ENCODE measurements around the gene CCDC187.
"Not testable (repeated sequence)": the region's sequence is repeated elsewhere in the genome, so short reads cannot be mapped to it uniquely, and the experiment has no call there.

The CCDC187 gene

DNA sequence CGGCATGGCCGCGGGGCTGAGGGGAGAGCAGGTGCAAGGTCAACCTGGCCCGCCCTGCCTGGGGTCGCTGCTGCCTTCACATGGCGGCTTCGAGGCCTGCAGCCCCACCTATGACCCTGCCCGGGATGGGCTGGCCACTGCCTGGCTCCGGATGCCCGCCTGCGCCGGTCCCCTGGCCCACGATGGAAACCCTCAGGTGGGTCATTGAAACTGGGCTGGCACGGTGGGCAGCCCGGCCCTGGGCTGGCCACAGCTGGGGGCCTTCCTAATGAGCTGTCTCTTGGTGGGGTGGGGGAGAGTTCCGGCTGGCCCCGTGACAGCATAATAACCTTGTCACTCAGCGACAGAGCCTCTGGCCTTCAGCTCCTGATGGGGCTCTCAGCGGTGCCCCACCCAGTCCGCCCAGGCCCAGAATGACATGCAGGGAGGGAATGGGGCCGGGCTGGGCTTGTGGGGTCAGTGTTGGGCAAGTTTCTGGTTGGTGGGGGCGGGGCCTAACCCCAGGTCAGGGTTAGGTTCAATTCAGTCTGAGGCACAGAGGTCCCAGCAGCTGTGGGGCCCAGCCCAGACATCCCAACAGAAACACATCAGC, at the start of gene CCDC187:
Gene CCDC187, minus strand, starts transcription at position 270 of the 592 bp plus-strand sequence. Its CDS starts 264 bp downstream, at position 6.
- no peak for DNase-seq
- in situ Hi-C loops (cut with HindIII; ENCODE audit: low pct_ligation_motif_present, low pct_unique_long_range_greater_than_20kb, low sequenced_read_pairs), result no loop called here

GRCh38 chr9:136353088-136353487, 49.2 kb upstream of the CCDC187 start:
- in situ Hi-C loops (cut with HindIII; ENCODE audit: low pct_ligation_motif_present, low pct_unique_long_range_greater_than_20kb, low sequenced_read_pairs), result no loop called here
- no peak for DNase-seq

DNA sequence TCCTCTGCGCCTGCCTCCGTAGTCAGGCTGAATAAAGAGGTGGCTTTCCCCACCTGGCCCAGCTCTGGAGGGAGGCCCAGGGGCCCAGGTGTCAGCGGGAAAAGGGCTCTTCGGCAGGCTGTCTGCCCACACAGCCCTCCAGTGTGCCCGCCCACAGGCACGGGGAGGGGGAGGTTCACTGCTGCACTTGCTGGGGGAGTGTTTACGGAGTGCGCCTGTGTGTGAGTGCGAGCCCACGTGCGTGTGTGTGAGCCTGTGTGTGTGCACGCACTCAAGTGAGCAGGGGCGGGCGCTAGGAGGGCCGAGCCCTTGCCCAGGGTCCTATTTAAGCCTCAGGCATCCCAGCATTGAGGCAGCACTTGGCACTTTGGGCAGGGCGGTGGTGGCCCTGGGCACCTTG, 48.8 kb upstream of the CCDC187 start:
- in situ Hi-C loops (cut with HindIII; ENCODE audit: low pct_ligation_motif_present, low pct_unique_long_range_greater_than_20kb, low sequenced_read_pairs), result no loop called here
- DNase-seq, result no peak

- DNase-seq; in situ Hi-C loops (cut with HindIII; ENCODE audit: low pct_ligation_motif_present, low pct_unique_long_range_greater_than_20kb, low sequenced_read_pairs): not testable (repeated sequence)
These were observed 48.0 kb upstream of the CCDC187 start for GRCh38 chr9:136351868-136352267.

GRCh38 chr9:136351252-136351800, 47.4 kb upstream of the CCDC187 start:
- DNase-seq, result no peak
- in situ Hi-C loops (cut with HindIII; ENCODE audit: low pct_ligation_motif_present, low pct_unique_long_range_greater_than_20kb, low sequenced_read_pairs), result no loop called here

DNA sequence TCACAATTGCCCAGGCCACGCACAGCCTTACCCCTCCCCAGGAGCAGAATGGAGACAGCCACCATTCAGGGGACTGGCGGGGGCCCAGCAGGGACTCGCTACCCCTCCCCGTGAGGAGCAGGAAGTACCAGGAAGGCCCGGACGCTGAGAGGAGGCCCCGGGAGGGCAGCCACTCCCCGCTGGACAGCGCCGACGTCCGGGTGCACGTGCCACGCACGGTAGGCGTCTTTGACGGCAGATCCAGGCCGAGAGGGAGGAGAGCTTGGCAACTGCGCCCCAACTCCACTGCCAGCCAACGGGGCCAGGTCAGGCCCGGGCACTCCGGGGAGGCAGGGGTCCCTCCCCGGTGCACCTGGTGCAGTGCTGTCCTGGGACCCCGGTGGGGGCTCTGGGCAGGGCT, 45.7 kb upstream of the CCDC187 start:
- in situ Hi-C loops (cut with HindIII; ENCODE audit: low pct_ligation_motif_present, low pct_unique_long_range_greater_than_20kb, low sequenced_read_pairs), result no loop called here

DNA sequence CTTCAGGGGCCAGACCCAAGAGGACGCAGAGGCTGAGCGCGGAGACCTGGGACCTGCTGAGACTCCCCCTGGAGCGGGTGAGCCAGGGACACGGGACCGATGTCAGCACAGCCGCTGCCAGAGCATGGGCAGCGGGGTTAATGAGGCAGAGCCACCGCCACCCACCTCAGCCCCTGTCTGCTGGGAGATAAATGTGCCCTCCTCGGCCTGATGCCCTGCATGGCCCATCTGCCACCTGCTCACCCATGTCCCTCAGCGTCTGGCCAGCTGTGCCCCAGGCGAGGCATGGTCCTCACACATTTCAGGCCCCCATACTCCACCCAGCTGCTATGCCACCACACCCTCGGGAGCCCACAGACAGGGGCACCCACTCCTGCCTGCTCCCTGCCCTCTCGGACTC, 44.8 kb upstream of the CCDC187 start:
- DNase-seq, result no peak
- in situ Hi-C loops (cut with HindIII; ENCODE audit: low pct_ligation_motif_present, low pct_unique_long_range_greater_than_20kb, low sequenced_read_pairs), result no loop called here

More for the DNA sequence above, 45.7 kb upstream of the CCDC187 start:
- DNase-seq, result no peak

DNA sequence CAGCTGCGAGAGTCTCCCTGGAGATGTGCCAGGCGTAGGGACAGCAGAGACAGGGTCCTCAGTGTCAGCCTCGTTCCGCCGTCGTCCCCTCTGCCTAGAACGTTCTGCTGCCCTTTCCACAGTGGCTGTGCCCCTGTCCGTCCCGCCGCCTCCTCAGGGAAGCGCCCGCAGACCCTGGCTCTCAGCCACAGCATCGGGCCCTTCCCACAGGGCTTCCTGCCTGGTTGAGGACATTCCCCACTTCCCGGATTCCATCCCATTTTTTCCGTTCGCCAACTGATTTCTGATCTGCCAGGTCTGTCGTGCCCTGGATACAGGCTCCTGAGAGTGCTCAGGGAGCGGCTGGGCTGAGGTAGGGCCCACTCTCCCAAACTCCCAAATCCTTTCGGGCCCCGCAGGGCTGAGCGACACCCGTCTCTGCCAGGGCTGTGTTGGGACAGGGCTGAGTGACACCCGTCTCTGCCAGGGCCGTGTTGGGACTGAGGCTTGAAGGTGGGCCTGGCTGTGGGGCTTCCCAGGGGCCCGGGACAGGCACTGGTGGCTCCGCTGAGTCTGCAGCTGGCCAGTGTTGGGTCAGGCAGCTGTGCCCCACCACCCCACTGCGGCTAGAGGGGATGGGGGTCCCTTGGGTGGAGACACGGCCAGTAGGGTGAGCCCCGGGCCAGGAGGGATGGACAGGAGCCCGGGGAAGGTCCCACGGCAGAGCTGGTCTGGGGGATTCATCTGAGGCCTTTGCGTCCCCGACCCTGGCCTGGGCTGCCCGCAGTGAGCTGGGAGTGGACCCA, 43.8 kb upstream of the CCDC187 start:
- in situ Hi-C loops (cut with HindIII; ENCODE audit: low pct_ligation_motif_present, low pct_unique_long_range_greater_than_20kb, low sequenced_read_pairs), result no loop called here
- no peak for DNase-seq

DNA sequence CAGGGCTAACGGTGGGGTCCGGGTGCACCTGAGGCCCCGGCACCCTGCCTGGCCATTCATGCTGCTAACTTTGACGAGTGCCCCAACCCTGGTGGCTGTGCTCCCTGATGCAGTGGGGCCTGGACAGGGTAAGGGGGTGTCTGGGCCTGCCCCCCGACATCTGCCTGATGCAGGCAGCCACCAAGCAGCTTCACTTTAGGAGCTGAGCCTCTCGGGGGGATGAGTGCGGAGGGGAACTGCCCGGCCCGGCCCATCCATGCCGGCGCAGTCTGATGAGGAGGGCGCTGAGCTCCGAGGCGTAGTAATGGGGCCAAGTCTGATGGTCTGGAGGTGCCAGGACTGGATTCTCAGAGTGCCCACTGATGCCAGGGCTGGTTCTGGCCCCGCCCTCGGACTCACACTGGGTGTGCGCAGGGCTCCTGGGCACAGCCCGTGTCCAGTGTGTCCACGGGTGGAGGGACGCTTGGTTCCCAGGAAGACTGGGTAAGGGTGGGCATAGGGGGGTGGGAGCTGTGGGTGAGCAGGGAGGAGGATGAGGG, 43.1 kb upstream of the CCDC187 start:
- in situ Hi-C loops (cut with HindIII; ENCODE audit: low pct_ligation_motif_present, low pct_unique_long_range_greater_than_20kb, low sequenced_read_pairs), result no loop called here
- no peak for DNase-seq

- DNase-seq, result no peak
- in situ Hi-C loops (cut with HindIII; ENCODE audit: low pct_ligation_motif_present, low pct_unique_long_range_greater_than_20kb, low sequenced_read_pairs), result no loop called here
These were observed 42.2 kb upstream of the CCDC187 start for GRCh38 chr9:136346157-136346481.

- DNase-seq, result peak; percentile 53
- in situ Hi-C loops (cut with HindIII; ENCODE audit: low pct_ligation_motif_present, low pct_unique_long_range_greater_than_20kb, low sequenced_read_pairs), result no loop called here
These were observed 41.6 kb upstream of the CCDC187 start for GRCh38 chr9:136345281-136346156.

GRCh38 chr9:136344544-136345280, 40.8 kb upstream of the CCDC187 start:
- DNase-seq, result no peak
- in situ Hi-C loops (cut with HindIII; ENCODE audit: low pct_ligation_motif_present, low pct_unique_long_range_greater_than_20kb, low sequenced_read_pairs), result no loop called here

- in situ Hi-C loops (cut with HindIII; ENCODE audit: low pct_ligation_motif_present, low pct_unique_long_range_greater_than_20kb, low sequenced_read_pairs), result no loop called here
- DNase-seq, result no peak
These were observed 40.0 kb upstream of the CCDC187 start for GRCh38 chr9:136343884-136344269.

DNA sequence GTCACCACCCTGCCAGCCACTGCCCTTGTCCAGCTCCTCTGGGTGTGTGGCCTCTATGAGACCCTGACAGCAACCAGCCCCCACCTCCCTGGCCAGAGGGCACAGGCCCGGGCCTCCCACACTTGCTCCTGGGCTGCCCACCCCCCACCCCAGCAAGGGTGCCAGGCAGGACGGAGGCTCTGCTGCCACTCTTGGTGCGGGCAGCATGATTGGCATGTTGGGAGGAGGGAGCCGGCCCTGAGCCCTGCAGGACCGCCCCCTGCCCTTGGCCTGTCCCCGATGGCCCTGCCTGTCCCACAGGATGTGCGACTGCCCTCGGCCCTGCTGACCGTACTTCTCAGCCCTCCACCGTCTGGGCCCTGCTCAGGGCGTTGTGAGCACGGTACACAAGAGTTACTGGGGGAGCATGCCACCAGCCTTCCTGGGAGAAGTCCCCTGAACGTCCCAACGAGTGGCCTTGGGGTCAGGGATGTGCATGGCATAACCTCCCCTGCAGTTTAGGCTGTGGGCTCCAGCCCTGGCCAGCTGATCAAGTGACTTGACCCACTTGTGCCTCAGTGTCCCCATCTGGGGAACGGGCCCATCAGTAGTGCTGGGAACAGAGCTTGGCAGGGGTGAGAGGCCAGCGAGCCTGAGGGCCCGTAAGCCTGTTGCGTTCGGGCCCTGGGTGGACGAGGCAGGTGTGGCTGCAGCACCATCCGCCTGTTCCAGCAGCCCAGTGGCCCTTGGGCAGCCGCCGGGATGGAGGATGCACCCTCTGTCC, 39.4 kb upstream of the CCDC187 start:
- in situ Hi-C loops (cut with HindIII; ENCODE audit: low pct_ligation_motif_present, low pct_unique_long_range_greater_than_20kb, low sequenced_read_pairs), result no loop called here
- no peak for DNase-seq

DNA sequence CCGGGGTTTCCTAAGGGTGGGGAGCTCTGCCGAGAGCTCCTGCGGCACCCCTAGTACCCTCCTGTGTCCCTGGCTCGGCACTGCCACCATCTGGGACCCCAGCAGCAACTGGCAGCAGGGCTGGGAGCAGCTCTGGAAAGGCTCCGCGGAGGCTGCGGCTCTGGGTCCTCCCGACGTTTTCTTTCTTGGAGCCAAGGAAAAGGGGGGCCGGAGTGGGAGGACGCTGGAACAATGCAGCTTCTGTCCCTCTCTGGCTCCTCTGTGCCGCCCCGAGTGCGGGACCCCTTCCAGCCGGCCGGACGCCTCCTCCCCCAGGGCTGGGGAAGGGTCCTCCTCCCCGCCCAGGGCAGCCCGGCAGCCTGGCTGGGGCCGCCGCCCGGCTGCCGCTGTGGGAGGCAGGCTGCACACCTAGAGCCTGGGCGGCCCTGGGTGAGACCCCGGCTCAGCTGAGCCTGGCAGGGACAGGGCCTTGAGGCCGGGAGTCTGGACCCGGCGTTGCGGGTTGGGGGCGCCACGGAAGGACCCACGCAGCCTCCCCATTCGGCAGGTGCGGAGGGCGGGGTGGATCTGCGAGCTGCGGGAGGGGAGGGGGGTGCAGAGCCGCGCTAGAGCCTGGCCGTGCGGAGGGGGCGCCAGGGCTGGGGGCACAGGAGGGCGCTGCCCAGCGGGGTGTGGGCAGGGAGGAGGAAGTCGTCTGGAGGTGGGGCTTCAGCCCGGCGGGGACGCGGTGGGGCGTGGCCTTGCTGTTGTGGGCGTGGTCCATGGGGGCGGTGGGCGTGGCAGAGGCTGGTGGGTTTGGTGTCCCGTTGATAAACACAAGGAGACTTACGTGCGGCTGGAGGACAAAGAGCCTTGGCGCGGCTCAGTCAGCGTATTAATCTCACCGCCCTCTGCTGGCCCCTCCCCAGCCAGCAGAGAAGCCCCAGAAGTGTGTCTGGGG, 38.6 kb upstream of the CCDC187 start:
- no peak for DNase-seq
- in situ Hi-C loops (cut with HindIII; ENCODE audit: low pct_ligation_motif_present, low pct_unique_long_range_greater_than_20kb, low sequenced_read_pairs), result no loop called here

GRCh38 chr9:136341769-136342168, 37.9 kb upstream of the CCDC187 start:
- DNase-seq, result no peak
- in situ Hi-C loops (cut with HindIII; ENCODE audit: low pct_ligation_motif_present, low pct_unique_long_range_greater_than_20kb, low sequenced_read_pairs), result no loop called here
